OCI-LY3 (cell line): ENCODE measurements around the gene ZNF521.

Source experiments
- H2AFZ ChIP-seq: fragments of 200-600, 300-600 bp; shearing (Covaris generic); 2 replicates; pipeline ENCODE4 v1.6.0; 2014; ENCODE audit warnings: antibody characterized with exemption, low read depth, low read length
- H3K27ac ChIP-seq: fragments of 200-600, 300-600 bp; sonication (generic); 2 replicates; pipeline ENCODE4 v1.5.1; 2014; ENCODE audit warnings: mild to moderate bottlenecking, low read length, moderate library complexity, mixed read lengths
- H3K27me3 ChIP-seq: fragments of 200-600, 300-600 bp; sonication (generic); 2 replicates; pipeline ENCODE4 v1.6.1; 2014; ENCODE audit warnings: low read depth, low read length, mixed read lengths
- H3K36me3 ChIP-seq: fragments of 200-600, 300-600 bp; sonication (generic); replicated peaks from 2 replicates; pipeline ENCODE3; 2014; ENCODE audit warnings: low read depth, low read length, mixed read lengths
- H3K4me1 ChIP-seq: fragments of 300-600, 200-600 bp; sonication (generic); 2 replicates; pipeline ENCODE4 v1.6.1; 2014; ENCODE audit warnings: low read length, mixed read lengths
- H3K4me2 ChIP-seq: fragments of 200-600, 300-600 bp; sonication (generic); 2 replicates; pipeline ENCODE4 v1.6.1; 2014; ENCODE audit warnings: low read length, mixed read lengths
- H3K4me3 ChIP-seq: fragments of 300-600, 200-600 bp; sonication (generic); 2 replicates; pipeline ENCODE4 v1.5.1; 2014; ENCODE audit warnings: antibody characterized with exemption, mild to moderate bottlenecking, low read length, moderate library complexity
- H3K79me2 ChIP-seq: fragments of 300-600, 200-600 bp; shearing (Covaris generic); 2 replicates; pipeline ENCODE4 v1.6.1; 2014; ENCODE audit warnings: mild to moderate bottlenecking, low read length, mixed read lengths
- H3K9ac ChIP-seq: fragments of 300-600, 200-600 bp; shearing (Covaris generic); 2 replicates; pipeline ENCODE4 v1.6.0; 2014; ENCODE audit warnings: mild to moderate bottlenecking, low read length, moderate library complexity
- H3K9me3 ChIP-seq: fragments of 200-600, 300-600 bp; shearing (Covaris generic); 2 replicates; pipeline ENCODE4 v1.6.1; 2014; ENCODE audit warnings: low read length, mixed read lengths; ENCODE audit not compliant: insufficient read depth
- H4K20me1 ChIP-seq: fragments of 200-600, 300-600 bp; sonication (generic); 2 replicates; pipeline ENCODE4 v1.6.1; 2016; ENCODE audit warnings: low read length, mixed read lengths; ENCODE audit not compliant: insufficient read depth
- EZH2phosphoT487 ChIP-seq: fragments of 200-600 bp; shearing (Covaris generic); IDR thresholded peaks from 2 replicates; pipeline ENCODE4 v1.6.1; 2018; ENCODE audit warnings: antibody characterized with exemption, mixed run types, low read depth
- TF ChIP-seq, protein P1 (sequence below): fragments of 200-600, 300-600 bp; sonication (generic); IDR thresholded peaks from 2 replicates; pipeline ENCODE4 v1.5.1; 2014; ENCODE audit warnings: antibody characterized with exemption, low read length, low read depth

ZNF521 gene

DNA sequence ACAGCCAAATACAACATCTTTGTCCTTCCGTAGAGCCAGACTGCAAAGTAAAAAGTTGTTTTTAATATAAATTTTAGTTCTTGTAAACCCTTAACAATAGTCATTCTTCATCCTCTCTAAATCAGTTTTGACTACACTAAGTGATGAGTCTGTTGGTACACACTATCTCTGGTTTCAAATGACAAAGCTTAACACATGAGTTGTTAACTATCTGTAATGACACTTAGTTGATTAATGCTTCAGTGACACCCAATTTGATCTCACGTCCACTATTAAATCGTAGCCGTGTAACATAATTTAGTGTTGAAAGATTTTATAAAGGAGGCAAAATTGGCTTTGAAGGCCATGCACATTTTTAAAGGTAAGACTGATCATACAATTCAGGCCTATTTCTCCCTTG is 181.6 kb downstream of the ZNF521 start:
- Histone ChIP-seq H3K4me1 (no peaks in the 10 kb centered on the region), H3K27me3 (no peaks in the 10 kb centered on the region), H4K20me1 (no peaks in the 10 kb centered on the region), H3K36me3 (no peaks in the 10 kb centered on the region), H3K79me2 (no peaks in the 10 kb centered on the region), H3K9ac (no peak overlapping the region), H3K9me3 (no peaks in the 10 kb centered on the region), H3K4me3 (no peak overlapping the region), H3K4me2 (no peak overlapping the region), H3K27ac (no peak overlapping the region), H2AFZ (no peak overlapping the region)
- TF ChIP-seq EZH2phosphoT487, result no peak
- TF ChIP-seq, protein P1, sequence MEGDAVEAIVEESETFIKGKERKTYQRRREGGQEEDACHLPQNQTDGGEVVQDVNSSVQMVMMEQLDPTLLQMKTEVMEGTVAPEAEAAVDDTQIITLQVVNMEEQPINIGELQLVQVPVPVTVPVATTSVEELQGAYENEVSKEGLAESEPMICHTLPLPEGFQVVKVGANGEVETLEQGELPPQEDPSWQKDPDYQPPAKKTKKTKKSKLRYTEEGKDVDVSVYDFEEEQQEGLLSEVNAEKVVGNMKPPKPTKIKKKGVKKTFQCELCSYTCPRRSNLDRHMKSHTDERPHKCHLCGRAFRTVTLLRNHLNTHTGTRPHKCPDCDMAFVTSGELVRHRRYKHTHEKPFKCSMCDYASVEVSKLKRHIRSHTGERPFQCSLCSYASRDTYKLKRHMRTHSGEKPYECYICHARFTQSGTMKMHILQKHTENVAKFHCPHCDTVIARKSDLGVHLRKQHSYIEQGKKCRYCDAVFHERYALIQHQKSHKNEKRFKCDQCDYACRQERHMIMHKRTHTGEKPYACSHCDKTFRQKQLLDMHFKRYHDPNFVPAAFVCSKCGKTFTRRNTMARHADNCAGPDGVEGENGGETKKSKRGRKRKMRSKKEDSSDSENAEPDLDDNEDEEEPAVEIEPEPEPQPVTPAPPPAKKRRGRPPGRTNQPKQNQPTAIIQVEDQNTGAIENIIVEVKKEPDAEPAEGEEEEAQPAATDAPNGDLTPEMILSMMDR, result no peak

DNA sequence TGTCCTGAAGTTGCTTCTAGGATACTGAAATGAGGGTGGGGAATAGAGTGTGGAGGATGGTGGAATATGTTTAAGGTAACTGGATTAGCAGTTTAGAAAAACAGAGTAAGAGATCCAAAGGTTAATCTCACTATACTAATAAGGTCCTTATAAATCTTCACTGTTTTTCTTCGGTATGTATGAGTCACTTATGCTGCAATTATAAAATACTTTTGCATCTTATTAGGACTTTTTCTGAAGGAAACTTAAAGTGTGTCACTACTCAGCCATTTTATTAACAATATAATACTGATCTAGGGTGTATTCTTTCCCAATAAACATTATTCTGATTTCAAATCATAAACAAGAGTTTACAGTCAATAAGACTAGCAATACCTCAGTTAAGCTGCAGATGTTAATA is 182.3 kb downstream of the ZNF521 start:
- Histone ChIP-seq H2AFZ (no peak overlapping the region), H3K9ac (no peak overlapping the region), H3K27ac (no peak overlapping the region), H3K27me3 (no peaks in the 10 kb centered on the region), H3K4me3 (no peak overlapping the region), H4K20me1 (no peaks in the 10 kb centered on the region), H3K9me3 (no peaks in the 10 kb centered on the region), H3K79me2 (no peaks in the 10 kb centered on the region), H3K4me1 (no peaks in the 10 kb centered on the region), H3K4me2 (no peak overlapping the region), H3K36me3 (no peaks in the 10 kb centered on the region)
- TF ChIP-seq EZH2phosphoT487, result no peak

DNA sequence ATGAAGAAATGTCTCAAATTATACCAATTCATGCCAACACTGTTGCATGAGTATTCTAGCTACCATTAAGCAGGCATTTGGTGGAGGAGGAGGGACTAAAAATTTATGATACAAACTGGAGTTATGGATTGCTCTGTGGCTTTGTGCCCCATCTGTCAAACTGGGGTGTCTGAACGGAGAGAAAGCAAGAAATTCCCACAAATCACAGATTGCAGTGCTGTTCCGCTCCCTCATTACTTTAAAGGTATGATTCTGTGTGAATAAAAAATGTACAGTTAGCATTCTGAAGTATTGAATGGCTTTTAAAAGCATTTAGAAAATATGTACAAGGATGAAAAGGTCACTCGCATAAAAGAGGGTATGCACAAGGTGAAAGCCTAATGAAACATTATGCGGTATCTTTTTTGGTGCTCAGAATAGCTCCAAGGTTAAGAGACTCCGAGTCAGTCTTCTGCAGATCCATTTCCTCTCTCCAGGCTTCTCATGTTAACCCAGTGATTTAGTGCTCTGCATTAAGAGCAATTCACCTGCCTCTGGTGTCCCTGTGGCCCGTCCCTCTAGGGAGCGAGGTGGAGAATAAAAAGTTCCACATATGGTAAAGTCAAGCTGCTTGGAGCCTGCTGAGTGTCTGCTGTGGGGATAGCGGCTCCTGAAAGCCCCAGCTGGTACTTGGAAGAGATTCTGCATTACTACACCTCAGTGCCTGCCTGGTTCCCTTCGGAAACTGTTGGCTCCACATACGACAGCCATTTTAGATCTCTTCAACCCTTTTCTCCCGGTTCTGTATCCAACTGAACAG is 184.2 kb downstream of the ZNF521 start:
- Histone ChIP-seq H3K9ac (no peak overlapping the region), H3K4me1 (no peaks in the 10 kb centered on the region), H2AFZ (no peak overlapping the region), H3K9me3 (no peaks in the 10 kb centered on the region), H4K20me1 (no peaks in the 10 kb centered on the region), H3K4me2 (no peak overlapping the region), H3K27ac (no peak overlapping the region), H3K79me2 (no peaks in the 10 kb centered on the region), H3K36me3 (no peaks in the 10 kb centered on the region), H3K4me3 (no peak overlapping the region), H3K27me3 (no peaks in the 10 kb centered on the region)
- TF ChIP-seq EZH2phosphoT487, result no peak
- TF ChIP-seq, protein P1, result no peak

DNA sequence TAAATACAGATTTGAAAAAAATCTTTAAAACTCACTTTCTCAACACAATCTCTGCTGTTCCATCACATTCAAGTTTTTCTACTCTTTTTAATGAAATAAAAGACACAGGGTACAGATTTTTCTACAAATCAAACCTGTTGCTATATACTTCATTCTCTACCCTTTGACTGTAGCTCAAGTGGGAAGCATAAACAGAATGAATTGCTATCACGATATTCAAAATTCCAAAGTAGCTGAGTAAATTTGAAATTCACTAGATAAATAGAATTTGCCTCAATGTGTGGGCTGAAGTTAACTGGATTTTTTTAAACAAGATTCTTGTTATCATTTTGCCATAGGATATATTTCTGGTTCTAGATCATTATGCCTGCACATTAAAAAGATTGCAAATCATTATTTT is 185.9 kb downstream of the ZNF521 start:
- Histone ChIP-seq H3K9me3 (no peaks in the 10 kb centered on the region), H3K79me2 (no peaks in the 10 kb centered on the region), H4K20me1 (no peaks in the 10 kb centered on the region), H3K4me1 (no peaks in the 10 kb centered on the region), H3K9ac (no peak overlapping the region), H3K36me3 (no peaks in the 10 kb centered on the region), H3K4me3 (no peak overlapping the region), H3K27ac (no peak overlapping the region), H3K27me3 (no peaks in the 10 kb centered on the region), H3K4me2 (no peak overlapping the region), H2AFZ (no peak overlapping the region)
- TF ChIP-seq, protein P1, result no peak
- no peak for TF ChIP-seq EZH2phosphoT487
